HEK293 (cell line): ENCODE results near the gene ZFHX2.

ENCODE experiments used
- BCL11B ChIP-seq: fragments of 450-650 bp; formaldehyde crosslinking; IDR thresholded peaks from 2 replicates; pipeline ENCODE4 v1.5.1; 2016; ENCODE audit warnings: low read depth, missing biosample characterization, missing genetic modification characterization
- EGR2 ChIP-seq: fragments of 450-650 bp; formaldehyde crosslinking; IDR thresholded peaks from 2 replicates; pipeline ENCODE4 v1.5.1; 2016; ENCODE audit warnings: low read depth, missing biosample characterization, missing genetic modification characterization
- HOXC10 ChIP-seq: sonication (generic); formaldehyde crosslinking; IDR thresholded peaks from 2 replicates; pipeline ENCODE4 v1.8.1; 2023; ENCODE audit warnings: mild to moderate bottlenecking, missing genetic modification reagents
- KLF1 ChIP-seq: fragments of 450-650 bp; formaldehyde crosslinking; IDR thresholded peaks from 2 replicates; pipeline ENCODE4 v1.5.1; 2016; ENCODE audit warnings: missing biosample characterization, missing genetic modification characterization
- PRDM10 ChIP-seq: fragments of 450-650 bp; formaldehyde crosslinking; IDR thresholded peaks from 2 replicates; pipeline ENCODE4 v1.5.1; 2016; ENCODE audit warnings: missing biosample characterization, missing genetic modification characterization
- REPIN1 ChIP-seq: fragments of 450-650 bp; formaldehyde crosslinking; IDR thresholded peaks from 2 replicates; pipeline ENCODE4 v1.5.1; 2017; ENCODE audit warnings: missing biosample characterization, missing genetic modification characterization, low read depth
- SCRT1 ChIP-seq: fragments of 450-650 bp; formaldehyde crosslinking; IDR thresholded peaks from 2 replicates; pipeline ENCODE4 v1.5.1; 2016; ENCODE audit warnings: missing biosample characterization, missing genetic modification characterization, borderline replicate concordance
- SCRT2 ChIP-seq: fragments of 450-650 bp; formaldehyde crosslinking; IDR thresholded peaks from 2 replicates; pipeline ENCODE4 v1.5.1; 2016; ENCODE audit warnings: missing biosample characterization, missing genetic modification characterization
- ZBTB20 ChIP-seq: fragments of 450-650 bp; formaldehyde crosslinking; IDR thresholded peaks from 2 replicates; pipeline ENCODE4 v1.5.1; 2016; ENCODE audit warnings: missing biosample characterization, missing genetic modification characterization
- ZNF133 ChIP-seq: fragments of 450-650 bp; formaldehyde crosslinking; IDR thresholded peaks from 2 replicates; pipeline ENCODE4 v1.5.1; 2016; ENCODE audit warnings: missing biosample characterization, missing genetic modification characterization
- ZNF169 ChIP-seq: fragments of 450-650 bp; formaldehyde crosslinking; IDR thresholded peaks from 2 replicates; pipeline ENCODE4 v1.5.1; 2016; ENCODE audit warnings: missing biosample characterization, missing genetic modification characterization
- ZNF2 ChIP-seq: fragments of 450-650 bp; formaldehyde crosslinking; IDR thresholded peaks from 2 replicates; pipeline ENCODE4 v1.5.1; 2016; ENCODE audit warnings: missing biosample characterization, missing genetic modification characterization
- ZNF391 ChIP-seq: fragments of 450-650 bp; formaldehyde crosslinking; IDR thresholded peaks from 2 replicates; pipeline ENCODE4 v1.5.1; 2016; ENCODE audit warnings: low read depth, missing biosample characterization, missing genetic modification characterization, borderline replicate concordance
- ZNF394 ChIP-seq: fragments of 450-650 bp; formaldehyde crosslinking; IDR thresholded peaks from 2 replicates; pipeline ENCODE4 v1.5.1; 2016; ENCODE audit warnings: missing biosample characterization, missing genetic modification characterization, mild to moderate bottlenecking, moderate library complexity, borderline replicate concordance
- ZNF529 ChIP-seq: fragments of 450-650 bp; formaldehyde crosslinking; IDR thresholded peaks from 2 replicates; pipeline ENCODE4 v1.5.1; 2017; ENCODE audit warnings: missing genetic modification characterization, missing biosample characterization; ENCODE audit not compliant: insufficient replicate concordance
- ZNF548 ChIP-seq: fragments of 450-650 bp; formaldehyde crosslinking; IDR thresholded peaks from 2 replicates; pipeline ENCODE4 v1.5.1; 2016; ENCODE audit warnings: missing biosample characterization, missing genetic modification characterization
- ZNF549 ChIP-seq: fragments of 450-650 bp; IDR thresholded peaks from 2 replicates; pipeline ENCODE4 v1.5.1; 2018; ENCODE audit warnings: missing biosample characterization, missing genetic modification characterization, mild to moderate bottlenecking, inconsistent platforms, moderate library complexity
- ZNF561 ChIP-seq: fragments of 450-650 bp; IDR thresholded peaks from 2 replicates; pipeline ENCODE4 v1.5.1; 2018; ENCODE audit warnings: missing biosample characterization, missing genetic modification characterization, borderline replicate concordance
- ZNF658 ChIP-seq: fragments of 450-650 bp; formaldehyde crosslinking; IDR thresholded peaks from 2 replicates; pipeline ENCODE4; 2016; ENCODE audit warnings: missing biosample characterization, missing genetic modification characterization
- ZNF664 ChIP-seq: fragments of 450-650 bp; formaldehyde crosslinking; IDR thresholded peaks from 2 replicates; pipeline ENCODE4 v1.5.1; 2016; ENCODE audit warnings: missing biosample characterization, missing genetic modification characterization
- ZNF747 ChIP-seq: fragments of 450-650 bp; formaldehyde crosslinking; IDR thresholded peaks from 2 replicates; pipeline ENCODE4 v1.5.1; 2016; ENCODE audit warnings: missing biosample characterization, missing genetic modification characterization
- ZNF768 ChIP-seq: fragments of 450-650 bp; formaldehyde crosslinking; IDR thresholded peaks from 2 replicates; pipeline ENCODE4 v1.5.1; 2018; ENCODE audit warnings: missing biosample characterization, mild to moderate bottlenecking, missing genetic modification characterization
- ZNF776 ChIP-seq: fragments of 450-650 bp; formaldehyde crosslinking; IDR thresholded peaks from 2 replicates; pipeline ENCODE4 v1.5.0; 2017; ENCODE audit warnings: missing biosample characterization, missing genetic modification characterization, borderline replicate concordance
- ZNF777 ChIP-seq: fragments of 450-650 bp; formaldehyde crosslinking; IDR thresholded peaks from 2 replicates; pipeline ENCODE4 v1.5.1; 2017; ENCODE audit warnings: missing biosample characterization, missing genetic modification characterization, borderline replicate concordance
- ZSCAN16 ChIP-seq: fragments of 450-650 bp; formaldehyde crosslinking; IDR thresholded peaks from 2 replicates; pipeline ENCODE4 v1.5.1; 2016; ENCODE audit warnings: missing biosample characterization, missing genetic modification characterization
- TF ChIP-seq, protein P1 (sequence below): fragments of 450-650 bp; formaldehyde crosslinking; IDR thresholded peaks from 2 replicates; pipeline ENCODE4 v1.5.1; 2016; ENCODE audit warnings: missing biosample characterization, missing genetic modification characterization, borderline replicate concordance
- TF ChIP-seq, protein P2 (sequence below): fragments of 450-650 bp; IDR thresholded peaks from 2 replicates; pipeline ENCODE4 v1.5.1; 2018; ENCODE audit warnings: missing biosample characterization, mild to moderate bottlenecking, missing genetic modification characterization
- TF ChIP-seq, protein P3 (sequence below): fragments of 450-650 bp; formaldehyde crosslinking; IDR thresholded peaks from 2 replicates; pipeline ENCODE4 v1.5.1; 2016; ENCODE audit warnings: missing biosample characterization, missing genetic modification characterization
- TF ChIP-seq, protein P4 (sequence below): fragments of 450-650 bp; formaldehyde crosslinking; IDR thresholded peaks from 2 replicates; pipeline ENCODE4 v1.5.1; 2016; ENCODE audit warnings: missing biosample characterization, missing genetic modification characterization

The ZFHX2 gene

GRCh38 chr14:23555882-23556699, 4.5 kb upstream of the ZFHX2 start, which contains the start of gene THTPA (continued):
- TF ChIP-seq ZNF391 (tag by site-specific recombination) (no peak), ZNF768 (tag by site-specific recombination) (no peak), ZNF777 (tag by site-specific recombination) (no peak), EGR2 (tag by site-specific recombination) (no peak), ZNF747 (tag by site-specific recombination) (no peak), ZNF664 (tag by site-specific recombination) (no peak), HOXC10 (no peak), SCRT2 (tag by site-specific recombination) (no peak), REPIN1 (tag by site-specific recombination) (no peak), KLF1 (tag by site-specific recombination) (peak; percentile 40; the same call in 1 of the 2 replicates), ZNF658 (tag by site-specific recombination) (no peak), PRDM10 (peak; percentile 52), ZNF529 (tag by site-specific recombination) (no peak), ZNF394 (tag by site-specific recombination) (peak; percentile 78), ZBTB20 (peak; percentile 98), ZNF169 (no peak), BCL11B (tag by site-specific recombination) (no peak), ZNF133 (tag by site-specific recombination) (no peak), ZNF2 (tag by site-specific recombination) (peak; percentile 70), ZNF561 (peak; percentile 65; the same call in 1 of the 2 replicates), ZNF549 (no peak), ZSCAN16 (tag by site-specific recombination) (no peak), ZNF548 (tag by site-specific recombination) (no peak), ZNF776 (tag by site-specific recombination) (no peak), SCRT1 (0 out of 2 replicates have a peak, but pooled peaks have one; percentile 25)
- TF ChIP-seq, protein P1, sequence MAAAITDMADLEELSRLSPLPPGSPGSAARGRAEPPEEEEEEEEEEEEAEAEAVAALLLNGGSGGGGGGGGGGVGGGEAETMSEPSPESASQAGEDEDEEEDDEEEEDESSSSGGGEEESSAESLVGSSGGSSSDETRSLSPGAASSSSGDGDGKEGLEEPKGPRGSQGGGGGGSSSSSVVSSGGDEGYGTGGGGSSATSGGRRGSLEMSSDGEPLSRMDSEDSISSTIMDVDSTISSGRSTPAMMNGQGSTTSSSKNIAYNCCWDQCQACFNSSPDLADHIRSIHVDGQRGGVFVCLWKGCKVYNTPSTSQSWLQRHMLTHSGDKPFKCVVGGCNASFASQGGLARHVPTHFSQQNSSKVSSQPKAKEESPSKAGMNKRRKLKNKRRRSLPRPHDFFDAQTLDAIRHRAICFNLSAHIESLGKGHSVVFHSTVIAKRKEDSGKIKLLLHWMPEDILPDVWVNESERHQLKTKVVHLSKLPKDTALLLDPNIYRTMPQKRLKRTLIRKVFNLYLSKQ (tag by site-specific recombination): no peak
- TF ChIP-seq, protein P2, sequence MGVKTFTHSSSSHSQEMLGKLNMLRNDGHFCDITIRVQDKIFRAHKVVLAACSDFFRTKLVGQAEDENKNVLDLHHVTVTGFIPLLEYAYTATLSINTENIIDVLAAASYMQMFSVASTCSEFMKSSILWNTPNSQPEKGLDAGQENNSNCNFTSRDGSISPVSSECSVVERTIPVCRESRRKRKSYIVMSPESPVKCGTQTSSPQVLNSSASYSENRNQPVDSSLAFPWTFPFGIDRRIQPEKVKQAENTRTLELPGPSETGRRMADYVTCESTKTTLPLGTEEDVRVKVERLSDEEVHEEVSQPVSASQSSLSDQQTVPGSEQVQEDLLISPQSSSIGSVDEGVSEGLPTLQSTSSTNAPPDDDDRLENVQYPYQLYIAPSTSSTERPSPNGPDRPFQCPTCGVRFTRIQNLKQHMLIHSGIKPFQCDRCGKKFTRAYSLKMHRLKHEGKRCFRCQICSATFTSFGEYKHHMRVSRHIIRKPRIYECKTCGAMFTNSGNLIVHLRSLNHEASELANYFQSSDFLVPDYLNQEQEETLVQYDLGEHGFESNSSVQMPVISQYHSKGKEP (tag by site-specific recombination): no peak
- TF ChIP-seq, protein P3, sequence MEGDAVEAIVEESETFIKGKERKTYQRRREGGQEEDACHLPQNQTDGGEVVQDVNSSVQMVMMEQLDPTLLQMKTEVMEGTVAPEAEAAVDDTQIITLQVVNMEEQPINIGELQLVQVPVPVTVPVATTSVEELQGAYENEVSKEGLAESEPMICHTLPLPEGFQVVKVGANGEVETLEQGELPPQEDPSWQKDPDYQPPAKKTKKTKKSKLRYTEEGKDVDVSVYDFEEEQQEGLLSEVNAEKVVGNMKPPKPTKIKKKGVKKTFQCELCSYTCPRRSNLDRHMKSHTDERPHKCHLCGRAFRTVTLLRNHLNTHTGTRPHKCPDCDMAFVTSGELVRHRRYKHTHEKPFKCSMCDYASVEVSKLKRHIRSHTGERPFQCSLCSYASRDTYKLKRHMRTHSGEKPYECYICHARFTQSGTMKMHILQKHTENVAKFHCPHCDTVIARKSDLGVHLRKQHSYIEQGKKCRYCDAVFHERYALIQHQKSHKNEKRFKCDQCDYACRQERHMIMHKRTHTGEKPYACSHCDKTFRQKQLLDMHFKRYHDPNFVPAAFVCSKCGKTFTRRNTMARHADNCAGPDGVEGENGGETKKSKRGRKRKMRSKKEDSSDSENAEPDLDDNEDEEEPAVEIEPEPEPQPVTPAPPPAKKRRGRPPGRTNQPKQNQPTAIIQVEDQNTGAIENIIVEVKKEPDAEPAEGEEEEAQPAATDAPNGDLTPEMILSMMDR (tag by site-specific recombination): no peak
- TF ChIP-seq, protein P4, sequence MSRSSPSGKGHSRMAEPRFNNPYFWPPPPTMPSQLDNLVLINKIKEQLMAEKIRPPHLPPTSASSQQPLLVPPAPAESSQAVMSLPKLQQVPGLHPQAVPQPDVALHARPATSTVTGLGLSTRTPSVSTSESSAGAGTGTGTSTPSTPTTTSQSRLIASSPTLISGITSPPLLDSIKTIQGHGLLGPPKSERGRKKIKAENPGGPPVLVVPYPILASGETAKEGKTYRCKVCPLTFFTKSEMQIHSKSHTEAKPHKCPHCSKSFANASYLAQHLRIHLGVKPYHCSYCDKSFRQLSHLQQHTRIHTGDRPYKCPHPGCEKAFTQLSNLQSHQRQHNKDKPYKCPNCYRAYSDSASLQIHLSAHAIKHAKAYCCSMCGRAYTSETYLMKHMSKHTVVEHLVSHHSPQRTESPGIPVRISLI (tag by site-specific recombination): no peak
